ENCODE measurements around the gene EEF2K.
"Not testable (repeated sequence)": the region's sequence is repeated elsewhere in the genome, so short reads cannot be mapped to it uniquely, and the experiment has no call there.

EEF2K gene

DNA sequence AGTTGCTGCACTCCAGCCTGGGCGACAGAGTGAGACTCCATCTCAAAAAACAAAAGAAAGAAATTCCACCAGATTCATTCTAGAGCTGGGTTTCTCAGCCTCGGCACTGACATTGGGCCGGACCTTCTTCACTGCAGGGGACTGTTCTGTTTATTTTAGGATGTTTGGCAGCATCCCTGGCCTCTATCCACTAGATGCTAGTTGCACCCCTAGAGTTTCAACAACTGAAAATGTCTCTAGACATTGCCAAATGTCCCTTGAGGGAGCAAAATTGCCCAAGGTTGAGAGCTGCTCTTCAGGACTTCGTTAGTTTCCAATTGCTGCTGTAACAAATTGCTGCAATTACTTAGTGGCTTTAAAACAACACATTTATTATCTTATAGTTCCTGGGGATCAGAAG, 7.2 kb downstream of the EEF2K start:
- no peak for DNase-seq

DNA sequence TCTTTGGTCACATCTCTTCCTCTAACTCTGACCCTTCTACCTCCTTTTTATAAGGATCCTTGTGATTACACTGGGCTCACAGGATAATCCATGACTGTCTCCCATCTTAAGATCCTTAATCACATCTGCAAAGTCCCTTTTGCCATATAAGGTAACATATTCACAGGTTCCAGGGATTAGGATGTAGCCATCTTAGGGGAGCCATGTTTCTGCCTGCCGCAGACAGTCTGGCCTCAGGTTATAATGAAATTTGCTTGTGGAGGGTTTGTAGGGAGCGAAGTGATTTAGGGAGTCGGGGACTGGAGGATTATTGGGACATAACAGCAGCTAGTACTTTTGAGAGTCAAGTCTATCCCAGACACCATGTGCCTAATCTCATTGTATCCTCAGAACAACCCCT, 7.7 kb downstream of the EEF2K start:
- DNase-seq: no peak

GRCh38 chr16:22214402-22214801, 8.3 kb downstream of the EEF2K start:
- DNase-seq: no peak

GRCh38 chr16:22214889-22215288, 8.8 kb downstream of the EEF2K start:
- no peak for DNase-seq

- DNase-seq: no peak
Observed at GRCh38 chr16:22216191-22216831, 10.2 kb downstream of the EEF2K start.

GRCh38 chr16:22216832-22217225, 10.8 kb downstream of the EEF2K start:
- DNase-seq: not testable (repeated sequence)

DNA sequence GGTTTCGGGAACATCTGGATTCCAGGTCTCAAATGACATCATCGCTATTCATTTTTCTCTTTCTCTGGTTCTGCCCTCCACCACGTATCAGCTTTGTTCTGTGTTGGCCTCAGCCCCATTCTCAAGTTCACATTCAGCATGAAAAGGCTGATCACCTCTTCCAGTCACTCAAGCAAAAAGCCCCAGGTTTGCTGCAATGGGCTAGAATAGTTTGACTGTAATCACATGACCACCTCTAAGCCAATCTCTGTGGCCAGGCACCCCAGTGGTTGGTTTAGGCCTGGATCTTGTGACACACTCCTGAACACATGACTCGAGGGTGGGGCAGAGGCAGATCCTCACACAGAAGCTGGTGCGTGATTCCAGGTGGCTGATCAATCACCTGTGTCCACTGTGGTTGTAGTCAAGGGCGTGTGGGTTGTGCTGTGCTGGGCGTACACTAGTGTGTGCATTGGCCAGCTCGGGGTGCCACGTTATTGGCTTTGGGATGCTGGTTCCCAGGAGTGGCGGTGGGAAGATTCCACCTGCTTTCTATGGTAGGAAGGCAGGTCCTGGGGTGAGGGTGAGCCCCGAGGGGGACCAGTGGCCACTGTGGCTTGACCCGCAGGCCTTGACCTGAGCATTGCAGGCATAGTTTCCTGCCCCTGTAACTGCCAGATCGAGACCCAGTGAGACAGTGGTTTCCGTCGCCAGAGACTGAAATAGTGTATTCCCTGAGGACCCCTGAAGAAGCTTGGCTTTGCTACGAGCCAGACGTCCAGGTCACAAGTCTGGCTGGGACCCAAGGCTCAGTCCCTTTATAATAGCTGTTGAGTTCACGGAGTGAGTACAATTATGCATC, 12.0 kb downstream of the EEF2K start:
- DNase-seq: no peak

- no peak for DNase-seq
Observed at GRCh38 chr16:22219389-22220068, 13.5 kb downstream of the EEF2K start.

DNA sequence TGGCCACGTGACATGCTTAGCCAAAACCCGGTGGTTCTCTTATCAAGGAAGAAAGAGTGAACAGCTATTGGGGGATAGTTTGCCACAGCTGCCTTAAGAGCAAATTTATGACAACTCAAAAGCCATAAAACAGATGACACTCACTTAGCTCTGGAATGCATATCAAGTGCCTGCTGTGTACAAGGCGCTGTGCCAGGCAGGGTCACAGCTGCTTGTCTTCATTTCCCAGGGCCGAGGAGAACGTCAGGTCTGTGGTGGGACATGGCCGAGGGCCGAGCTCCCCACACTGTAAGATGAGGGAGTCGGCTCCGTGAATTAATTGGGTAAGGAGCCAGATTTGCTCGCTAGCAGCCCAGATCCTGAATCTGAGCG, 14.0 kb downstream of the EEF2K start:
- DNase-seq: no peak

- DNase-seq: no peak
Observed at GRCh38 chr16:22220714-22221113, 14.6 kb downstream of the EEF2K start.

- DNase-seq: no peak
Observed at GRCh38 chr16:22222006-22222405, 15.9 kb downstream of the EEF2K start.

- DNase-seq: no peak
Observed at GRCh38 chr16:22222998-22223397, 16.9 kb downstream of the EEF2K start.

DNA sequence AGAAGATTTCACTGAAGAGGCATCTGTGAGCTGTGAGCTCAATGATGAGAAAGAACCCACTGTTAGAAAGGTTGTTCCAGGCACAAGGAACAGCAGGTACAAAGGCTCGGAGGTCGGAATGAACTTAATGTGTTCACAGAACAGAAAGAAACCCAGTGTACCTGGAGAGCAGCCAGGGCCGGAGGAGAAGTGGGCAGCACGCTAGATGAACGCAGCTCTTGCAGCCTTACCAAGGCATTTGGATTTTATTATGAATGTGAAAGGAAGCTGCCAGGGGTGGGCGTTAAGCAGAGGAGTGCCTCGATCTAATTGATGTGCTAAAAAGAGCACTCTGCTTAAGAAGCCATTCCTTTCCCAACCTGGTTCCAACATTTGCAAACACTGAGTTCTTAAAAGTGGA, 19.0 kb downstream of the EEF2K start:
- DNase-seq: no peak

- no peak for DNase-seq
Observed at GRCh38 chr16:22229889-22230288, 23.8 kb downstream of the EEF2K start.

- DNase-seq: no peak
Observed at GRCh38 chr16:22232277-22233036, 26.4 kb downstream of the EEF2K start.

DNA sequence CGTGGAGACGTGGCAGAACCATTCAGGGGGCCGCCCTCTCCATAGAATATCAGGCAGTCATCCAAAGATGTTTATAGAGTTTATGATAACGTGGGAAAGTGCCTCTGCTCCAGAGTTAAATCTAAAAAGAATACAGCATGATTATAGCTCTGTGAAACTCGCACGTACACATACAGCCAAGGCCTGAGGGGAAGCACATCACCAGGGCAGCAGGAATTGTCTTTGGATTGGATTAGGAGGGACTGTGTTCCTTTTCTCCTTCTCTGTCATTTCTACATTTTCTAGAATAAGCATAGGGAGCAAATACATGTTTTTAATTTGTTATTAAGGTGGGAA, 26.9 kb downstream of the EEF2K start:
- DNase-seq: no peak

GRCh38 chr16:22235839-22236745, 30.0 kb downstream of the EEF2K start:
- no peak for DNase-seq

- DNase-seq: no peak
Observed at GRCh38 chr16:22239131-22239805, 33.2 kb downstream of the EEF2K start.

GRCh38 chr16:22240023-22240710, 34.1 kb downstream of the EEF2K start:
- DNase-seq: no peak

- no peak for DNase-seq
Observed at GRCh38 chr16:22250522-22250921, 44.4 kb downstream of the EEF2K start.

DNA sequence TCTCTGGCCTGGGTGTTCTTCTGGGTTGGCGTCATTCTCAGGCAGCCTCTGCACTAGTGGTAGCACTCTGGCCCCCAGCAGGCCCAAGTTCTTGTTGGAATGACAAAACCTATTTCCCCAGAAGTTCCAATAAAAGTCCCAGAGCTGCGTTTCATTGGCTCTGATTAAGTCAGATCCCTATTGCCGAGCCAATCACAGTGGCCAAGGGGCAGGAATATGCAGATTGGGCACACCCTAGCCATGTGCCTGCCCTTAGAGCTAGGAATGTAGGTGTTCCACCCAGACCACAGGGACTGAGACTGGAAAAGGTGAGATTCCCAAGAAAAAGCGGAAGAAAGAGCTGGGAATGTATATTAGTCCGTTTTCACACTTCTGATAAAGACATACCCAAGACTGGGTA, 46.2 kb downstream of the EEF2K start:
- no peak for DNase-seq
